IPS-NIHi7 (cell line): ENCODE results near the gene DTNA.

Experiments used
- DNase-seq: peaks from one replicate; pipeline ENCODE4 v3.0.0; 2012; ENCODE audit warnings: mixed read lengths; ENCODE audit errors: extremely low spot score

Gene DTNA

GRCh38 chr18:34933909-34934661 lies 224.0 kb downstream of the DTNA start:
- DNase-seq = no peak

- DNase-seq = no peak
These were observed 226.7 kb downstream of the DTNA start for GRCh38 chr18:34936772-34937171.

- DNase-seq = no peak
These were observed 228.0 kb downstream of the DTNA start for GRCh38 chr18:34938090-34938489.
